ENCODE results near the gene MYO5C. TPM values are rescaled to one million over a fixed set of nuclear protein-coding genes. Genes with fewer than 3 reads are reported as not detected.

The MYO5C gene
- total RNA-seq, 1 donor from 2014 or later: 22.9 TPM

GRCh38 chr15:52338058-52338457 lies 42.5 kb upstream of the MYO5C start:
- H3K4me1 Mint-ChIP-seq (ENCODE audit: unreplicated experiment): peaks cover 11% of the 10 kb centered on the region
- TF ChIP-seq CTCF (IDR thresholded peaks at IDR 0.05; ENCODE audit: unreplicated experiment): no peak
- no peak overlapping the region for H3K27ac Mint-ChIP-seq (ENCODE audit: unreplicated experiment)
- no peaks in the 10 kb centered on the region for H3K36me3 Mint-ChIP-seq (ENCODE audit: low read depth, unreplicated experiment)
- no peak for DNase-seq (ENCODE audit: low spot score)
- no peaks in the 10 kb centered on the region for H3K27me3 Mint-ChIP-seq (ENCODE audit: unreplicated experiment)
- no peaks in the 10 kb centered on the region for H3K9me3 Mint-ChIP-seq (ENCODE audit: unreplicated experiment)
- no peak overlapping the region for H3K4me3 Mint-ChIP-seq (ENCODE audit: unreplicated experiment)

- DNase-seq (ENCODE audit: low spot score): no peak
- Mint-ChIP-seq H3K4me3 (ENCODE audit: unreplicated experiment) (no peak overlapping the region), H3K9me3 (ENCODE audit: unreplicated experiment) (no peaks in the 10 kb centered on the region), H3K4me1 (ENCODE audit: unreplicated experiment) (peaks cover 11% of the 10 kb centered on the region), H3K27me3 (ENCODE audit: unreplicated experiment) (no peaks in the 10 kb centered on the region), H3K36me3 (ENCODE audit: low read depth, unreplicated experiment) (no peaks in the 10 kb centered on the region), H3K27ac (ENCODE audit: unreplicated experiment) (peak overlapping the region; percentile 53)
- no peak for TF ChIP-seq CTCF (IDR thresholded peaks at IDR 0.05; ENCODE audit: unreplicated experiment)
Measured at GRCh38 chr15:52337198-52337853, 41.7 kb upstream of the MYO5C start.

GRCh38 chr15:52336529-52336928 lies 40.9 kb upstream of the MYO5C start:
- no peak for TF ChIP-seq CTCF (IDR thresholded peaks at IDR 0.05; ENCODE audit: unreplicated experiment)
- Mint-ChIP-seq H3K9me3 (ENCODE audit: unreplicated experiment) (no peaks in the 10 kb centered on the region), H3K4me3 (ENCODE audit: unreplicated experiment) (no peak overlapping the region), H3K27me3 (ENCODE audit: unreplicated experiment) (no peaks in the 10 kb centered on the region), H3K36me3 (ENCODE audit: low read depth, unreplicated experiment) (no peaks in the 10 kb centered on the region), H3K4me1 (ENCODE audit: unreplicated experiment) (peaks cover 11% of the 10 kb centered on the region), H3K27ac (ENCODE audit: unreplicated experiment) (no peak overlapping the region)
- DNase-seq (ENCODE audit: low spot score): no peak

GRCh38 chr15:52334491-52335160 lies 39.0 kb upstream of the MYO5C start:
- DNase-seq (ENCODE audit: low spot score): no peak
- Mint-ChIP-seq H3K9me3 (ENCODE audit: unreplicated experiment) (no peaks in the 10 kb centered on the region), H3K4me1 (ENCODE audit: unreplicated experiment) (peaks cover 14% of the 10 kb centered on the region), H3K4me3 (ENCODE audit: unreplicated experiment) (no peak overlapping the region), H3K36me3 (ENCODE audit: low read depth, unreplicated experiment) (no peaks in the 10 kb centered on the region), H3K27ac (ENCODE audit: unreplicated experiment) (no peak overlapping the region), H3K27me3 (ENCODE audit: unreplicated experiment) (no peaks in the 10 kb centered on the region)
- no peak for TF ChIP-seq CTCF (IDR thresholded peaks at IDR 0.05; ENCODE audit: unreplicated experiment)
